Kidney epithelial cell (primary cell): Measurements from ENCODE around the gene PUS7. TPM values are rescaled to one million over a fixed set of nuclear protein-coding genes. Genes with fewer than 3 reads are reported as not detected.
"Not testable (repeated sequence)": the region's sequence is repeated elsewhere in the genome, so short reads cannot be mapped to it uniquely, and the experiment has no call there.

Source experiments
- DNase-seq: peaks from one replicate; pipeline ENCODE4 v3.0.0-alpha.2; 2010; ENCODE audit warnings: low read depth
- H3K27me3 ChIP-seq: 2 replicates; pipeline ENCODE4 v1.6.0; 2011; ENCODE audit warnings: low read length; ENCODE audit not compliant: control insufficient read depth, insufficient read depth
- H3K36me3 ChIP-seq: 2 replicates; pipeline ENCODE4 v1.5.1; 2011; ENCODE audit warnings: low read length; ENCODE audit not compliant: control insufficient read depth, insufficient read depth
- H3K4me3 ChIP-seq: 2 replicates; pipeline ENCODE4 v1.5.1; 2011; ENCODE audit warnings: low read depth, mild to moderate bottlenecking, control low read depth, low read length
- CTCF ChIP-seq: IDR thresholded peaks from 2 replicates; pipeline ENCODE4 v1.5.1; 2011; ENCODE audit warnings: mild to moderate bottlenecking, moderate library complexity, low read length, control low read depth, inconsistent platforms; ENCODE audit not compliant: insufficient read depth, poor library complexity, severe bottlenecking
- total RNA-seq: library from RNA; depleted of rRNA; stranded (reverse); fragments of >200 nt; gene quantifications from 2 replicates; pipeline ENCODE4 v1.2.3, GENCODE V29; 2015

PUS7 gene
- total RNA-seq, 1 donor from 2014 or later: 18.2 TPM

- no peak for TF ChIP-seq CTCF
- no peaks in the 10 kb centered on the region for H3K27me3 ChIP-seq
- no peak for DNase-seq
- H3K4me3 ChIP-seq: no peak overlapping the region
- no peaks in the 10 kb centered on the region for H3K36me3 ChIP-seq
Measured at GRCh38 chr7:105457619-105458225, 64.3 kb downstream of the PUS7 start.

- H3K27me3 ChIP-seq: no peaks in the 10 kb centered on the region
- TF ChIP-seq CTCF: no peak
- H3K36me3 ChIP-seq: no peaks in the 10 kb centered on the region
- no peak overlapping the region for H3K4me3 ChIP-seq
- DNase-seq: no peak
Measured at GRCh38 chr7:105454921-105455320, 67.2 kb downstream of the PUS7 start.

GRCh38 chr7:105454095-105454747, 67.8 kb downstream of the PUS7 start:
- no peak for TF ChIP-seq CTCF
- no peak for DNase-seq
- no peak overlapping the region for H3K4me3 ChIP-seq
- H3K36me3 ChIP-seq: no peaks in the 10 kb centered on the region
- H3K27me3 ChIP-seq: no peaks in the 10 kb centered on the region

GRCh38 chr7:105452085-105452484, 70.0 kb downstream of the PUS7 start:
- no peak for TF ChIP-seq CTCF
- H3K36me3 ChIP-seq: no peaks in the 10 kb centered on the region
- no peak for DNase-seq

GRCh38 chr7:105450870-105451269, 71.2 kb downstream of the PUS7 start:
- DNase-seq, H3K4me3 ChIP-seq, H3K27me3 ChIP-seq, H3K36me3 ChIP-seq: not testable (repeated sequence)

More at GRCh38 chr7:105452085-105452484, 70.0 kb downstream of the PUS7 start:
- Histone ChIP-seq H3K27me3 (no peaks in the 10 kb centered on the region), H3K4me3 (no peak overlapping the region)

- Histone ChIP-seq H3K27me3 (no peaks in the 10 kb centered on the region), H3K4me3 (no peak overlapping the region), H3K36me3 (no peaks in the 10 kb centered on the region)
- DNase-seq: no peak
- no peak for TF ChIP-seq CTCF
Measured at GRCh38 chr7:105450177-105450861, 71.8 kb downstream of the PUS7 start.
